Stomach (tissue), 4 donors: ENCODE data around the gene DAG1.

ENCODE experiments used
- CTCF ChIP-seq, 7 experiments: fragments of 450-650 bp in 4 of 7; fragments of 200-600 bp in 3 of 7; sonication (generic) in 3 of 7; IDR thresholded peaks; one replicate each; pipeline ENCODE4 v1.5.1; 2016 to 2019; ENCODE audit warnings: antibody characterized with exemption in 7 of 7, control low read depth in 2 of 7, mild to moderate bottlenecking in 1 of 7
- POLR2AphosphoS5 ChIP-seq, 3 donors: sonication (generic); formaldehyde crosslinking; IDR thresholded peaks; one replicate each; pipeline ENCODE4 v1.6.1; 2016; ENCODE audit warnings: antibody characterized with exemption in 3 of 3

GRCh38 chr3:49506906-49507305, 36.8 kb downstream of the DAG1 start:
- TF ChIP-seq POLR2AphosphoS5 (IDR thresholded peaks at IDR 0.05) (no peak), CTCF (IDR thresholded peaks at IDR 0.05) (no peak)
